CD4-positive, alpha-beta T cell (primary cell): ENCODE results near the gene PLG. TPM values are rescaled to one million over a fixed set of nuclear protein-coding genes. Genes with fewer than 3 reads are reported as not detected.

Experiments used
- ATAC-seq: fragments of 200-7000 bp; cut with Tn5 transposase; one replicate; pipeline ENCODE4 v1.10.0; 2022; ENCODE audit warnings: mild to moderate bottlenecking; ENCODE audit not compliant: poor library complexity
- CTCF ChIA-PET: fragments of 350-600 bp; sonication (Branson Sonifier 250); formaldehyde crosslinking; loops from one replicate; lab custom pipeline; 2021; ENCODE audit warnings: antibody characterized with exemption, inconsistent platforms; lab: Charles Lee
- POLR2A ChIA-PET: fragments of 350-600 bp; sonication (Branson Sonifier 250); formaldehyde crosslinking; loops from one replicate; lab custom pipeline; 2021; ENCODE audit warnings: antibody characterized with exemption, inconsistent platforms; lab: Charles Lee
- DNase-seq, 14 experiments: peaks; one replicate each; pipeline ENCODE4 v3.0.0-alpha.2; 2013 to 2020; ENCODE audit warnings: mixed read lengths in 2 of 14
- H3K27ac ChIP-seq, 2 donors: one replicate each; pipeline versions ENCODE4 v1.5.1 to v1.7.0; 2013; ENCODE audit warnings: low read length in 2 of 2, low read depth in 1 of 2, mild to moderate bottlenecking in 1 of 2
- H3K27me3 ChIP-seq, 2 experiments: 1 replicate in 1 of 2; 2 replicates in 1 of 2; pipeline versions ENCODE4 v1.6.1 to v1.7.0; 2013; ENCODE audit warnings: low read length in 2 of 2, control low read depth in 1 of 2, mild to moderate bottlenecking in 1 of 2, moderate library complexity in 1 of 2; ENCODE audit not compliant: insufficient read depth in 2 of 2, control insufficient read depth in 1 of 2
- H3K36me3 ChIP-seq: one replicate; pipeline ENCODE4 v1.6.1; 2013; ENCODE audit warnings: low read length, control low read depth; ENCODE audit not compliant: insufficient read depth
- H3K4me1 ChIP-seq: one replicate; pipeline ENCODE4 v1.6.1; 2013; ENCODE audit warnings: low read length, control low read depth; ENCODE audit not compliant: insufficient read depth
- H3K4me3 ChIP-seq: one replicate; pipeline ENCODE4 v1.5.1; 2013; ENCODE audit warnings: mild to moderate bottlenecking, low read length, moderate library complexity
- H3K9me3 ChIP-seq, 2 experiments: 1 replicate in 1 of 2; 2 replicates in 1 of 2; pipeline versions ENCODE4 v1.6.1 to v1.7.0; 2013; ENCODE audit warnings: low read length in 2 of 2, mild to moderate bottlenecking in 2 of 2, control low read depth in 1 of 2, moderate library complexity in 1 of 2; ENCODE audit not compliant: control insufficient read depth in 1 of 2, insufficient read depth in 1 of 2
- H3K27ac Mint-ChIP-seq: one replicate; pipeline ENCODE4 v1.8.0; 2020; ENCODE audit warnings: mixed read lengths
- H3K27me3 Mint-ChIP-seq: one replicate; pipeline ENCODE4 v1.8.0; 2021; ENCODE audit warnings: mixed read lengths
- H3K36me3 Mint-ChIP-seq: one replicate; pipeline ENCODE4 v1.8.0; 2021; ENCODE audit warnings: low read depth, mixed read lengths
- H3K4me1 Mint-ChIP-seq: one replicate; pipeline ENCODE4 v1.8.0; 2021; ENCODE audit warnings: low read depth, mixed read lengths
- H3K4me3 Mint-ChIP-seq: one replicate; pipeline ENCODE4 v1.8.0; 2020; ENCODE audit warnings: mild to moderate bottlenecking, mixed read lengths
- H3K9me3 Mint-ChIP-seq: one replicate; pipeline ENCODE4 v1.8.0; 2020; ENCODE audit warnings: mixed read lengths
- CTCF ChIP-seq: fragments of 200-600 bp; IDR thresholded peaks from one replicate; pipeline ENCODE4 v1.8.0; 2022; ENCODE audit warnings: antibody characterized with exemption, mild to moderate bottlenecking
- intact Hi-C, 2 experiments: fragments of 100-400 bp; cut with DNase I in 1 of 2; cut with micrococcal nuclease in 1 of 2; formaldehyde crosslinking; loops; one replicate each; pipeline versions ENCODE4 v1.15.1 to v1.9.0; 2023 to 2025; cut with DNase I, micrococcal nuclease
- total RNA-seq, 174 experiments: library from RNA in 2 of 174; stranded (reverse) in 2 of 174; gene quantifications; one replicate each; pipeline ENCODE4 v1.2.3 and lab custom pipeline; 2021 to 2026

The PLG gene
- total RNA-seq, 2 experiments from 2014 or later = not detected

GRCh38 chr6:160685762-160686450 lies 16.1 kb upstream of the PLG start:
- H3K27me3 Mint-ChIP-seq = peaks cover 11% of the 10 kb centered on the region
- Histone ChIP-seq H3K4me3 (no peak overlapping the region), H3K36me3 (no peaks in the 10 kb centered on the region), H3K27ac (no peak overlapping the region), H3K4me1 (no peaks in the 10 kb centered on the region), H3K9me3 (peaks cover 0 to 6% of the 10 kb centered on the region in 2 experiments), H3K27me3 (no peaks in the 10 kb centered on the region)
- ATAC-seq (no peak), DNase-seq (no peak)
- H3K4me1 Mint-ChIP-seq = no peaks in the 10 kb centered on the region
- intact Hi-C loops = no loop called here
- no peaks in the 10 kb centered on the region for H3K9me3 Mint-ChIP-seq
- no peaks in the 10 kb centered on the region for H3K36me3 Mint-ChIP-seq
- TF ChIP-seq CTCF = no peak
- ChIA-PET CTCF (no interaction called here), POLR2A (no interaction called here)
- H3K4me3 Mint-ChIP-seq = no peak overlapping the region
- H3K27ac Mint-ChIP-seq = no peak overlapping the region

GRCh38 chr6:160690458-160690857 lies 11.6 kb upstream of the PLG start:
- Histone ChIP-seq H3K4me1 (no peaks in the 10 kb centered on the region), H3K36me3 (no peaks in the 10 kb centered on the region), H3K27ac (no peak overlapping the region), H3K4me3 (no peak overlapping the region), H3K9me3 (peaks cover 0 to 6% of the 10 kb centered on the region in 2 experiments), H3K27me3 (peaks cover 0 to 4% of the 10 kb centered on the region in 2 experiments)
- H3K36me3 Mint-ChIP-seq = no peaks in the 10 kb centered on the region
- H3K27ac Mint-ChIP-seq = no peak overlapping the region
- H3K4me3 Mint-ChIP-seq = no peak overlapping the region
- H3K9me3 Mint-ChIP-seq = no peaks in the 10 kb centered on the region
- no peaks in the 10 kb centered on the region for H3K4me1 Mint-ChIP-seq
- intact Hi-C loops = no loop called here
- DNase-seq (no peak), ATAC-seq (no peak)
- TF ChIP-seq CTCF = no peak
- POLR2A ChIA-PET = no interaction called here
- peaks cover 16% of the 10 kb centered on the region for H3K27me3 Mint-ChIP-seq
- CTCF ChIA-PET = no interaction called here

GRCh38 chr6:160691617-160692016 lies 10.4 kb upstream of the PLG start:
- no peak for TF ChIP-seq CTCF
- Mint-ChIP-seq H3K27me3 (peaks cover 11% of the 10 kb centered on the region), H3K9me3 (no peaks in the 10 kb centered on the region), H3K4me1 (no peaks in the 10 kb centered on the region), H3K27ac (no peak overlapping the region), H3K36me3 (no peaks in the 10 kb centered on the region), H3K4me3 (no peak overlapping the region)
- no peaks in the 10 kb centered on the region for H3K36me3 ChIP-seq
- ChIA-PET POLR2A (no interaction called here), CTCF (no interaction called here)
- intact Hi-C loops = no loop called here
- no peak overlapping the region for H3K4me3 ChIP-seq
- peaks cover 0 to 6% of the 10 kb centered on the region in 2 experiments for H3K9me3 ChIP-seq
- no peaks in the 10 kb centered on the region for H3K4me1 ChIP-seq
- ATAC-seq = no peak
- peaks cover 0 to 4% of the 10 kb centered on the region in 2 experiments for H3K27me3 ChIP-seq
- DNase-seq = no peak
- H3K27ac ChIP-seq = no peak overlapping the region
